ENCODE results near the gene ZRANB1. TPM values are rescaled to one million over a fixed set of nuclear protein-coding genes. Genes with fewer than 3 reads are reported as not detected.

The ZRANB1 gene
- total RNA-seq, 1 donor from 2014 or later: 24.7 TPM

- peaks cover 46% of the 10 kb centered on the region for H3K4me1 Mint-ChIP-seq (ENCODE audit: low read depth)
- no peaks in the 10 kb centered on the region for H3K36me3 Mint-ChIP-seq (ENCODE audit: low read depth)
- DNase-seq (ENCODE audit: low spot score): no peak
- H3K27me3 Mint-ChIP-seq (ENCODE audit: low read depth): no peaks in the 10 kb centered on the region
- H3K4me3 Mint-ChIP-seq (ENCODE audit: unreplicated experiment): no peak overlapping the region
- no peak overlapping the region for H3K27ac Mint-ChIP-seq (ENCODE audit: unreplicated experiment)
- no peaks in the 10 kb centered on the region for H3K9me3 Mint-ChIP-seq (ENCODE audit: low read depth)
- TF ChIP-seq CTCF (IDR thresholded peaks at IDR 0.05): no peak
These were observed 17.6 kb downstream of the ZRANB1 start for GRCh38 chr10:124959564-124959963.

- H3K27ac Mint-ChIP-seq (ENCODE audit: unreplicated experiment): peak overlapping the region; percentile 38
- no peaks in the 10 kb centered on the region for H3K27me3 Mint-ChIP-seq (ENCODE audit: low read depth)
- no peak for TF ChIP-seq CTCF (IDR thresholded peaks at IDR 0.05)
- no peak for DNase-seq (ENCODE audit: low spot score)
- no peak overlapping the region for H3K4me3 Mint-ChIP-seq (ENCODE audit: unreplicated experiment)
- H3K4me1 Mint-ChIP-seq (ENCODE audit: low read depth): peaks cover 52% of the 10 kb centered on the region
- H3K9me3 Mint-ChIP-seq (ENCODE audit: low read depth): no peaks in the 10 kb centered on the region
- no peaks in the 10 kb centered on the region for H3K36me3 Mint-ChIP-seq (ENCODE audit: low read depth)
These were observed 19.3 kb downstream of the ZRANB1 start for GRCh38 chr10:124961248-124961570.

GRCh38 chr10:124962421-124962820 is 20.5 kb downstream of the ZRANB1 start:
- Mint-ChIP-seq H3K9me3 (ENCODE audit: low read depth) (no peaks in the 10 kb centered on the region), H3K4me1 (ENCODE audit: low read depth) (peaks cover 51% of the 10 kb centered on the region), H3K27ac (ENCODE audit: unreplicated experiment) (no peak overlapping the region), H3K36me3 (ENCODE audit: low read depth) (peaks cover 4% of the 10 kb centered on the region), H3K27me3 (ENCODE audit: low read depth) (no peaks in the 10 kb centered on the region), H3K4me3 (ENCODE audit: unreplicated experiment) (no peak overlapping the region)
- no peak for TF ChIP-seq CTCF (IDR thresholded peaks at IDR 0.05)
- DNase-seq (ENCODE audit: low spot score): no peak

GRCh38 chr10:124963866-124964720 is 22.2 kb downstream of the ZRANB1 start:
- no peak overlapping the region for H3K27ac Mint-ChIP-seq (ENCODE audit: unreplicated experiment)
- H3K27me3 Mint-ChIP-seq (ENCODE audit: low read depth): no peaks in the 10 kb centered on the region
- H3K4me3 Mint-ChIP-seq (ENCODE audit: unreplicated experiment): no peak overlapping the region
- H3K9me3 Mint-ChIP-seq (ENCODE audit: low read depth): no peaks in the 10 kb centered on the region
- DNase-seq (ENCODE audit: low spot score): no peak
- peaks cover 6% of the 10 kb centered on the region for H3K36me3 Mint-ChIP-seq (ENCODE audit: low read depth)
- no peak for TF ChIP-seq CTCF (IDR thresholded peaks at IDR 0.05)
- H3K4me1 Mint-ChIP-seq (ENCODE audit: low read depth): peaks cover 47% of the 10 kb centered on the region

GRCh38 chr10:124966008-124966407 is 24.1 kb downstream of the ZRANB1 start:
- no peak for DNase-seq (ENCODE audit: low spot score)
- Mint-ChIP-seq H3K27ac (ENCODE audit: unreplicated experiment) (peak overlapping the region; percentile 49), H3K4me1 (ENCODE audit: low read depth) (peaks cover 57% of the 10 kb centered on the region), H3K27me3 (ENCODE audit: low read depth) (no peaks in the 10 kb centered on the region), H3K9me3 (ENCODE audit: low read depth) (no peaks in the 10 kb centered on the region), H3K36me3 (ENCODE audit: low read depth) (peaks cover 6% of the 10 kb centered on the region), H3K4me3 (ENCODE audit: unreplicated experiment) (no peak overlapping the region)
- TF ChIP-seq CTCF (IDR thresholded peaks at IDR 0.05): no peak

All from chondrocyte (in vitro differentiated cells).